Ishikawa (cell line): Measurements from ENCODE around the gene WWOX.

Experiments
- CEBPB ChIP-seq: IDR thresholded peaks from 2 replicates; pipeline ENCODE4 v1.6.1; 2012
- CREB1 ChIP-seq: IDR thresholded peaks from 2 replicates; pipeline ENCODE4 v1.6.1; 2012; ENCODE audit warnings: low read depth
- EGR1 ChIP-seq: IDR thresholded peaks from 2 replicates; pipeline ENCODE4 v1.6.1; 2012
- EP300 ChIP-seq: IDR thresholded peaks from 2 replicates; pipeline ENCODE4 v1.6.1; 2012; ENCODE audit warnings: borderline replicate concordance
- FOXM1 ChIP-seq: IDR thresholded peaks from 2 replicates; pipeline ENCODE4 v1.6.1; 2012; ENCODE audit warnings: low read depth, borderline replicate concordance
- MAX ChIP-seq: IDR thresholded peaks from 2 replicates; pipeline ENCODE4 v1.6.1; 2012
- RAD21 ChIP-seq: IDR thresholded peaks from 2 replicates; pipeline ENCODE4 v1.6.1; 2012; ENCODE audit warnings: low read depth
- TAF1 ChIP-seq: IDR thresholded peaks from 2 replicates; pipeline ENCODE4 v1.6.1; 2012; ENCODE audit warnings: low read depth, mild to moderate bottlenecking
- TEAD4 ChIP-seq: IDR thresholded peaks from 2 replicates; pipeline ENCODE4 v1.6.1; 2012
- USF1 ChIP-seq: IDR thresholded peaks from 2 replicates; pipeline ENCODE4 v1.6.1; 2012
- YY1 ChIP-seq: IDR thresholded peaks from 2 replicates; pipeline ENCODE4 v1.6.1; 2012; ENCODE audit warnings: low read depth
- ZBTB7A ChIP-seq: IDR thresholded peaks from 2 replicates; pipeline ENCODE4 v1.6.1; 2012; ENCODE audit warnings: low read depth

- TF ChIP-seq CEBPB (no peak), TEAD4 (no peak), USF1 (no peak), EP300 (no peak), RAD21 (no peak), FOXM1 (no peak), MAX (no peak), ZBTB7A (no peak), YY1 (no peak), TAF1 (no peak), CREB1 (no peak), EGR1 (no peak)
Observed at GRCh38 chr16:78502812-78503350, 403.4 kb downstream of the WWOX start.
